ENCODE measurements around the gene PEAR1. TPM values are rescaled to one million over a fixed set of nuclear protein-coding genes. Genes with fewer than 3 reads are reported as not detected.

PEAR1 gene
- total and polyA plus RNA-seq, 2 of the 8 experiments (the other 6 are each of a cell fraction or from before 2014, with no cell fraction given): 0.63 to 0.71 TPM

GRCh38 chr1:156877433-156878170 is 15.9 kb upstream of the PEAR1 start (continued):
- TF ChIP-seq TEAD4 (IDR thresholded peaks at IDR 0.05; ENCODE audit: low read depth, low read length): no peak
- TF ChIP-seq CEBPB (IDR thresholded peaks at IDR 0.05; ENCODE audit: low read depth, low read length): no peak
- TF ChIP-seq, protein P1, sequence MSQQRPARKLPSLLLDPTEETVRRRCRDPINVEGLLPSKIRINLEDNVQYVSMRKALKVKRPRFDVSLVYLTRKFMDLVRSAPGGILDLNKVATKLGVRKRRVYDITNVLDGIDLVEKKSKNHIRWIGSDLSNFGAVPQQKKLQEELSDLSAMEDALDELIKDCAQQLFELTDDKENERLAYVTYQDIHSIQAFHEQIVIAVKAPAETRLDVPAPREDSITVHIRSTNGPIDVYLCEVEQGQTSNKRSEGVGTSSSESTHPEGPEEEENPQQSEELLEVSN (IDR thresholded peaks at IDR 0.05): no peak
- TF ChIP-seq RFX5 (IDR thresholded peaks at IDR 0.05; ENCODE audit: borderline replicate concordance, low read depth, low read length): no peak
- no peak for TF ChIP-seq SIRT6 (IDR thresholded peaks at IDR 0.05; ENCODE audit: low read length)
- TF ChIP-seq SP4 (IDR thresholded peaks at IDR 0.05; ENCODE audit: low read length): no peak
- no peak for TF ChIP-seq SUZ12 (IDR thresholded peaks at IDR 0.05; ENCODE audit: low read length)
